Mucosa of descending colon (tissue), 3 donors: Measurements from ENCODE around the gene ZFAND3. TPM values are rescaled to one million over a fixed set of nuclear protein-coding genes. Genes with fewer than 3 reads are reported as not detected.

Experiments used
- ATAC-seq: fragments of 200-7000 bp; cut with Tn5 transposase; one replicate; pipeline ENCODE4 v1.9.1; 2020; ENCODE audit warnings: mild to moderate bottlenecking, moderate library complexity
- DNase-seq, 3 donors: peaks; one replicate each; pipeline ENCODE4 v3.0.0-alpha.2; 2020
- H3K36me3 ChIP-seq: fragments of 200-600 bp; one replicate; pipeline ENCODE4 v1.8.0; 2021; ENCODE audit warnings: low read depth, mild to moderate bottlenecking
- H3K4me1 ChIP-seq: fragments of 200-600 bp; one replicate; pipeline ENCODE4 v1.8.0; 2021; ENCODE audit warnings: low read depth, mild to moderate bottlenecking
- H3K4me3 ChIP-seq: fragments of 200-600 bp; one replicate; pipeline ENCODE4 v1.8.0; 2021; ENCODE audit warnings: mild to moderate bottlenecking
- H3K9me3 ChIP-seq: fragments of 200-600 bp; one replicate; pipeline ENCODE4 v1.8.0; 2021; ENCODE audit warnings: mild to moderate bottlenecking
- CTCF ChIP-seq: fragments of 200-600 bp; IDR thresholded peaks from one replicate; pipeline ENCODE4 v1.8.0; 2022; ENCODE audit warnings: antibody characterized with exemption, mild to moderate bottlenecking
- intact Hi-C, 2 donors: fragments of 100-400 bp; cut with DNase I in 1 of 2; cut with micrococcal nuclease in 1 of 2; formaldehyde crosslinking; loops; one replicate each; pipeline versions ENCODE4 v1.11.0 to v1.11.1; 2022; cut with DNase I, micrococcal nuclease
- total RNA-seq, 3 donors: library from RNA; stranded (reverse); fragmentation: NEBNext Ultra II Directional in 2 of 3; extraction: Animal tissue kit (Norgen Biotek cat#: 25700) in 2 of 3; gene quantifications; one replicate each; pipeline versions ENCODE4 v1.2.1 to v1.2.4, GENCODE V29; 2021 to 2023
- donor health status: DM: no; HTN: no; CAD: no; lungs with moderate emphysema.
- donor health status: DM: no; HTN: no; CAD: no.
- donor health status: DM: no; HTN: yes; CAD: no.

Gene ZFAND3
- total RNA-seq, 3 donors from 2014 or later: 63.9 to 84.0 (median 82.2) TPM

- DNase-seq (peak in 1 of 3 donors; percentile 44), ATAC-seq (peak; percentile 72)
- Histone ChIP-seq H3K9me3 (no peaks in the 10 kb centered on the region), H3K4me3 (no peak overlapping the region), H3K4me1 (no peaks in the 10 kb centered on the region), H3K36me3 (no peaks in the 10 kb centered on the region)
- intact Hi-C loops: no loop called here
- TF ChIP-seq CTCF: no peak
Observed at GRCh38 chr6:37807656-37808055, 11.9 kb upstream of the ZFAND3 start.

GRCh38 chr6:37809197-37809543, 10.4 kb upstream of the ZFAND3 start:
- ATAC-seq: no peak

GRCh38 chr6:37812841-37813240, 6.7 kb upstream of the ZFAND3 start:
- Histone ChIP-seq H3K4me3 (no peak overlapping the region), H3K4me1 (no peaks in the 10 kb centered on the region), H3K36me3 (no peaks in the 10 kb centered on the region), H3K9me3 (no peaks in the 10 kb centered on the region)
- ATAC-seq (no peak), DNase-seq (no peak)
- intact Hi-C loops: no loop called here
- no peak for TF ChIP-seq CTCF

More at GRCh38 chr6:37809197-37809543, 10.4 kb upstream of the ZFAND3 start:
- no peaks in the 10 kb centered on the region for H3K9me3 ChIP-seq
- no peaks in the 10 kb centered on the region for H3K36me3 ChIP-seq
- H3K4me1 ChIP-seq: no peaks in the 10 kb centered on the region
- intact Hi-C loops: no loop called here
- no peak for DNase-seq
- no peak overlapping the region for H3K4me3 ChIP-seq
- no peak for TF ChIP-seq CTCF

- Histone ChIP-seq H3K36me3 (no peaks in the 10 kb centered on the region), H3K9me3 (no peaks in the 10 kb centered on the region), H3K4me3 (no peak overlapping the region), H3K4me1 (no peaks in the 10 kb centered on the region)
- intact Hi-C loops: no loop called here
- TF ChIP-seq CTCF: no peak
- ATAC-seq (no peak), DNase-seq (no peak)
Observed at GRCh38 chr6:37814374-37814773, 5.2 kb upstream of the ZFAND3 start.

- DNase-seq: no peak
- H3K9me3 ChIP-seq: no peaks in the 10 kb centered on the region
- H3K4me1 ChIP-seq: peaks cover 13% of the 10 kb centered on the region
- no peak for ATAC-seq
- intact Hi-C loops: no loop called here
- no peak overlapping the region for H3K4me3 ChIP-seq
- no peak for TF ChIP-seq CTCF
- H3K36me3 ChIP-seq: no peaks in the 10 kb centered on the region
Observed at GRCh38 chr6:37816599-37817375, 2.7 kb upstream of the ZFAND3 start.
